ENCODE measurements around the gene RPL13.

RPL13 gene

GRCh38 chr16:89604764-89605163 is 44.3 kb downstream of the RPL13 start:
- Mint-ChIP-seq H3K27ac (no peak overlapping the region), H3K4me1 (peaks cover 47% of the 10 kb centered on the region), H3K36me3 (ENCODE audit: low read depth) (no peaks in the 10 kb centered on the region), H3K27me3 (ENCODE audit: low read depth, poor library complexity) (no peaks in the 10 kb centered on the region), H3K9me3 (no peaks in the 10 kb centered on the region), H3K4me3 (no peak overlapping the region)
- DNase-seq: no peak
- TF ChIP-seq, protein P1, sequence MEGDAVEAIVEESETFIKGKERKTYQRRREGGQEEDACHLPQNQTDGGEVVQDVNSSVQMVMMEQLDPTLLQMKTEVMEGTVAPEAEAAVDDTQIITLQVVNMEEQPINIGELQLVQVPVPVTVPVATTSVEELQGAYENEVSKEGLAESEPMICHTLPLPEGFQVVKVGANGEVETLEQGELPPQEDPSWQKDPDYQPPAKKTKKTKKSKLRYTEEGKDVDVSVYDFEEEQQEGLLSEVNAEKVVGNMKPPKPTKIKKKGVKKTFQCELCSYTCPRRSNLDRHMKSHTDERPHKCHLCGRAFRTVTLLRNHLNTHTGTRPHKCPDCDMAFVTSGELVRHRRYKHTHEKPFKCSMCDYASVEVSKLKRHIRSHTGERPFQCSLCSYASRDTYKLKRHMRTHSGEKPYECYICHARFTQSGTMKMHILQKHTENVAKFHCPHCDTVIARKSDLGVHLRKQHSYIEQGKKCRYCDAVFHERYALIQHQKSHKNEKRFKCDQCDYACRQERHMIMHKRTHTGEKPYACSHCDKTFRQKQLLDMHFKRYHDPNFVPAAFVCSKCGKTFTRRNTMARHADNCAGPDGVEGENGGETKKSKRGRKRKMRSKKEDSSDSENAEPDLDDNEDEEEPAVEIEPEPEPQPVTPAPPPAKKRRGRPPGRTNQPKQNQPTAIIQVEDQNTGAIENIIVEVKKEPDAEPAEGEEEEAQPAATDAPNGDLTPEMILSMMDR (IDR thresholded peaks at IDR 0.05): no peak

GRCh38 chr16:89605186-89605970 is 44.9 kb downstream of the RPL13 start:
- Mint-ChIP-seq H3K36me3 (ENCODE audit: low read depth) (no peaks in the 10 kb centered on the region), H3K9me3 (no peaks in the 10 kb centered on the region), H3K27me3 (ENCODE audit: low read depth, poor library complexity) (no peaks in the 10 kb centered on the region), H3K4me3 (no peak overlapping the region), H3K27ac (no peak overlapping the region), H3K4me1 (peaks cover 45% of the 10 kb centered on the region)
- TF ChIP-seq, protein P1 (IDR thresholded peaks at IDR 0.05): no peak
- no peak for DNase-seq

DNA sequence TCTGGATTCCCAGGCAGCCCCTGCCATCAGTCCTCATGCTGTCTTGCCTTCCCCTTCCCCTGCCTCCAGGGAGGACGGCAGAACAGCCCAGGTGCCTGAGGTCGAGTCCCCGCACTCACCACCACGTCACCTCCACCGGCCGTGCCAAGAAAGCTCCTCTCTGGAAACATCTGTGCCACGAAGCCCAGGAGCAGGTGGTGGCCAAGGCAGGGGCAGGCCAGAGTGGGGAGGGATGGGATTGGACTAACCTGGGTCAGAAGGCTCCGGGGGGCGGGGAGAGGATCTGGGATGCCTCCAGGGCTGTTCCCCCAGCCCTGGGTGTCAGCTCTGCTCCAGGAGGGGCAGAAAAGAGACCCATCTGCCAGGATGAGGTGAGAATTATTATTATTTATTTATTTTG is 45.5 kb downstream of the RPL13 start:
- Mint-ChIP-seq H3K4me1 (peaks cover 42% of the 10 kb centered on the region), H3K27ac (no peak overlapping the region), H3K9me3 (no peaks in the 10 kb centered on the region), H3K4me3 (no peak overlapping the region), H3K36me3 (ENCODE audit: low read depth) (no peaks in the 10 kb centered on the region), H3K27me3 (ENCODE audit: low read depth, poor library complexity) (no peaks in the 10 kb centered on the region)
- TF ChIP-seq, protein P1 (IDR thresholded peaks at IDR 0.05): no peak
- no peak for DNase-seq

DNA sequence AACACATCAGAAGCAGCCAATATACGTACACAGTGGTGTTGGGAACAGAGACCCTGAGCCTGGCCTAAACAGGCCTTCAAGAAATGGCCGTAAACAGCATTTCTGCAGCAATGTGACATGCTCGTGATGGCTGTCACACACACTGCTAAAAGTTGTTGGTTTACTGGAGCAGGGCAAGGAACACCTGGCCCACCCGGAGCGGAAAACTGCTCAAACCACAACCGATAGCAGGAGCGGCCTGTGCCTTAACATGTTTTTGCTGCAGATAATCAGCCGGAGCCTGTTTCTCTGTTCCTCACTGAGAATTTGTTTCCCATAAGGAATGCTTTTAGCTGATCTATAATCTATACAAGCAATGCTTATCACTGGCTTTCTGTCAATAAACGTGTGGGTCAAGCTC is 47.0 kb downstream of the RPL13 start:
- Mint-ChIP-seq H3K4me3 (no peak overlapping the region), H3K27ac (no peak overlapping the region), H3K9me3 (no peaks in the 10 kb centered on the region), H3K4me1 (peaks cover 47% of the 10 kb centered on the region), H3K27me3 (ENCODE audit: low read depth, poor library complexity) (no peaks in the 10 kb centered on the region), H3K36me3 (ENCODE audit: low read depth) (no peaks in the 10 kb centered on the region)
- TF ChIP-seq, protein P1 (IDR thresholded peaks at IDR 0.05): no peak
- no peak for DNase-seq

GRCh38 chr16:89607937-89608740 is 47.7 kb downstream of the RPL13 start:
- H3K4me1 Mint-ChIP-seq: peaks cover 48% of the 10 kb centered on the region
- TF ChIP-seq, protein P1 (IDR thresholded peaks at IDR 0.05): no peak
- no peaks in the 10 kb centered on the region for H3K36me3 Mint-ChIP-seq (ENCODE audit: low read depth)
- no peaks in the 10 kb centered on the region for H3K9me3 Mint-ChIP-seq
- no peaks in the 10 kb centered on the region for H3K27me3 Mint-ChIP-seq (ENCODE audit: low read depth, poor library complexity)
- H3K27ac Mint-ChIP-seq: no peak overlapping the region
- no peak for DNase-seq
- no peak overlapping the region for H3K4me3 Mint-ChIP-seq

Measured in nephron progenitor cell (in vitro differentiated cells).